HFF-Myc (cell line): Measurements from ENCODE around the gene ADORA2A.

ENCODE experiments used
- DNase-seq: peaks from one replicate; pipeline ENCODE4 v3.0.0-alpha.2; 2011; ENCODE audit warnings: low read depth; ENCODE audit errors: extremely low read depth
- H3K4me3 ChIP-seq: replicated peaks from 2 replicates; pipeline ENCODE4 v1.5.1; 2011; ENCODE audit warnings: low read depth, mild to moderate bottlenecking, control low read depth, low read length
- CTCF ChIP-seq: IDR thresholded peaks from 2 replicates; pipeline ENCODE4 v1.5.1; 2012; ENCODE audit warnings: mild to moderate bottlenecking, low read depth, low read length, control low read depth; ENCODE audit errors: missing control alignments

Gene ADORA2A

GRCh38 chr22:24427500-24428164, at the start of gene ADORA2A:
TSS of gene ADORA2A (plus strand) at chr22:24427599. CDS start at chr22:24433405, 5,806 bp downstream.
- no peak within 1 kb of the TSS for H3K4me3 ChIP-seq
- DNase-seq = no peak
- TF ChIP-seq CTCF = no peak

GRCh38 chr22:24379536-24379935, 47.9 kb upstream of the ADORA2A start:
- DNase-seq = no peak
- TF ChIP-seq CTCF = no peak
- H3K4me3 ChIP-seq = no peak overlapping the region

GRCh38 chr22:24380220-24380904, 47.0 kb upstream of the ADORA2A start:
- DNase-seq = no peak
- H3K4me3 ChIP-seq = no peak overlapping the region
- TF ChIP-seq CTCF = no peak

- no peak overlapping the region for H3K4me3 ChIP-seq
- TF ChIP-seq CTCF = no peak
- DNase-seq = no peak
Observed at GRCh38 chr22:24380905-24381230, 46.5 kb upstream of the ADORA2A start.

- no peak for DNase-seq
- no peak overlapping the region for H3K4me3 ChIP-seq
- no peak for TF ChIP-seq CTCF
Observed at GRCh38 chr22:24383061-24383460, 44.3 kb upstream of the ADORA2A start.

GRCh38 chr22:24384131-24384530, 43.3 kb upstream of the ADORA2A start:
- H3K4me3 ChIP-seq = no peak overlapping the region
- no peak for TF ChIP-seq CTCF
- no peak for DNase-seq
